GM12865 (cell line): Measurements from ENCODE around the gene KDELR3.

Experiments used
- DNase-seq: peaks from one replicate; pipeline ENCODE4 v3.0.0; 2010; ENCODE audit warnings: low read depth
- H3K4me3 ChIP-seq: 2 replicates; pipeline ENCODE4 v1.5.1; 2011; ENCODE audit warnings: mild to moderate bottlenecking, low read depth, low read length, control low read depth
- TF ChIP-seq, protein P1 (sequence below): IDR thresholded peaks from 2 replicates; pipeline ENCODE4 v1.5.1; 2011; ENCODE audit warnings: low read length, control low read depth, low read depth, inconsistent platforms; ENCODE audit not compliant: insufficient read depth; ENCODE audit errors: missing control alignments

The KDELR3 gene

GRCh38 chr22:38490915-38491314 is 23.0 kb downstream of the KDELR3 start:
- no peak overlapping the region for H3K4me3 ChIP-seq
- TF ChIP-seq, protein P1, sequence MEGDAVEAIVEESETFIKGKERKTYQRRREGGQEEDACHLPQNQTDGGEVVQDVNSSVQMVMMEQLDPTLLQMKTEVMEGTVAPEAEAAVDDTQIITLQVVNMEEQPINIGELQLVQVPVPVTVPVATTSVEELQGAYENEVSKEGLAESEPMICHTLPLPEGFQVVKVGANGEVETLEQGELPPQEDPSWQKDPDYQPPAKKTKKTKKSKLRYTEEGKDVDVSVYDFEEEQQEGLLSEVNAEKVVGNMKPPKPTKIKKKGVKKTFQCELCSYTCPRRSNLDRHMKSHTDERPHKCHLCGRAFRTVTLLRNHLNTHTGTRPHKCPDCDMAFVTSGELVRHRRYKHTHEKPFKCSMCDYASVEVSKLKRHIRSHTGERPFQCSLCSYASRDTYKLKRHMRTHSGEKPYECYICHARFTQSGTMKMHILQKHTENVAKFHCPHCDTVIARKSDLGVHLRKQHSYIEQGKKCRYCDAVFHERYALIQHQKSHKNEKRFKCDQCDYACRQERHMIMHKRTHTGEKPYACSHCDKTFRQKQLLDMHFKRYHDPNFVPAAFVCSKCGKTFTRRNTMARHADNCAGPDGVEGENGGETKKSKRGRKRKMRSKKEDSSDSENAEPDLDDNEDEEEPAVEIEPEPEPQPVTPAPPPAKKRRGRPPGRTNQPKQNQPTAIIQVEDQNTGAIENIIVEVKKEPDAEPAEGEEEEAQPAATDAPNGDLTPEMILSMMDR, result no peak
- DNase-seq, result no peak

DNA sequence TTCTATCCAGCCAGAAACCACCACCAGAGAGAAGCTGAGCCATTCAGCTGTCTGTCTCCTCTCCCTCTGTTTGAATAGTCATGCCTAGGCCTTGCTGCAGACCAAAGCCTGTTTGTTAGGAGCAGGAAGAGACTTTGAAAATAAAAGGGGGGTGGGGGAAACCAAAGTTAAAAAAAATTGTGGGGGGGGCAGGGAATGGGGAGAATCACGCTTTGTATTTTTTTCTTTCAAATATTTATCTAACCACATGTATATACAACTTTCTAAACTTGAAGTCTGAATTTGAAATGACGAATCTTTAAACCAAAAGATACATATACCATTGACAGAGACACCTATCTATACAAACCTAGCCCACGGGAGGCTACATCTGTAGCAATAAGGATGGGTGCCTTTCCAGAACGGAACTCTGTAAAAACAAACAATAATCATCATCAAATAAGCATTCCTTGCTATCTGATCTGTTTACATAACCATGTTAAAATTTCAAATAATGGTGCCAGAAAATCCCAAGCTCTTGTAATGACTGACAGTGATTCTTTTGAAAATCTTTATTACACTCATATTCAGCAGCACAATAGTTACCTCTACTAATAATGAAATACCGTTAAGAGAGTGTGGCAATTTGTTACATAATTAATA is 23.9 kb downstream of the KDELR3 start:
- DNase-seq, result no peak
- TF ChIP-seq, protein P1, result no peak

DNA sequence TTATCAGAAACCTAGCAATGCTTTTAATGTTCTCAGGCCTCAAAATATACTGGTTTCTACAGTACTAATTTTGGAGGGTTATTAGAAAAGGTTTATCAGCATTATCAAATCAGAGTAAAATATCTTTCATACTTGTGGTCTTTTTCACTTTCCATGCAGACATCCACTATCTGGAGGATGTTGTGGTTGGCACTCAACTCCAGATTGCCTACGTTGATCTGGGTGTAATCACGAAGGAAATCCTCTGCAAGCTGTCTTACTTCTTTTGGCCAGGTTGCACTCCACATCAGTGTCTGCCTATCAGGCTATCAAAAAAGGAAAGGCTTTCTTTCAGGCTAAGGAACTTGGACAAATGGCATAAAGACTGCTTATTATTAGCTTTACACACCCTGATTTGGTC is 26.6 kb downstream of the KDELR3 start:
- no peak overlapping the region for H3K4me3 ChIP-seq
- DNase-seq, result no peak
- TF ChIP-seq, protein P1, result no peak

More for the DNA sequence above, 23.9 kb downstream of the KDELR3 start:
- H3K4me3 ChIP-seq, result no peak overlapping the region

DNA sequence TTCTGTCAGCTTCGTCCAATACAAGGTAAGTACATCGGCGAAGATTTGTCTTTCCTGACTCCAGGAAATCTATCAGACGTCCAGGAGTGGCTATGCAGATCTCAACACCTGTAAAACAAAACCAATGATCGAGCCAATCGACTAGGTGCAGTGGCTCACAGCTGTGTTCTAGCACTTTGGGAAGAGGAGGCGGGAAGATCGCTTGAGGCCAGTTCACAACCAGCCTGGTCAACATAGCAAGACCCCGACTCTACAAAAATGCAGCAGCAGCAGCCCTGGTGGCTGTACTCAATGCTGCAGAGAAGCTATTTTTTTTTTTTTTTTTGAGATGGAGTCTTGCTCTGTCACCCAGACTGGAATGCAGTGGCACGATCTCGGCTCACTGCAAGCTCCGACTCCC is 27.0 kb downstream of the KDELR3 start:
- no peak for DNase-seq
- TF ChIP-seq, protein P1, result no peak
- H3K4me3 ChIP-seq, result no peak overlapping the region

GRCh38 chr22:38497869-38498268 is 30.0 kb downstream of the KDELR3 start:
- TF ChIP-seq, protein P1, result no peak
- no peak for DNase-seq
- no peak overlapping the region for H3K4me3 ChIP-seq

GRCh38 chr22:38501797-38502672 is 34.1 kb downstream of the KDELR3 start:
- DNase-seq, result no peak
- TF ChIP-seq, protein P1, result no peak
- no peak overlapping the region for H3K4me3 ChIP-seq
